KG1 (cell line): ENCODE results near the gene IKZF5.

Experiments used
- DNase-seq: peaks from one replicate; lab custom pipeline; 2025; lab: John Stamatoyannopoulos, UW

The IKZF5 gene

GRCh38 chr10:123016228-123016627 lies 7.6 kb upstream of the IKZF5 start:
- no peak for DNase-seq

GRCh38 chr10:123014772-123015171 lies 6.2 kb upstream of the IKZF5 start:
- DNase-seq: no peak

- no peak for DNase-seq
These were observed 5.1 kb upstream of the IKZF5 start for GRCh38 chr10:123013456-123014419.

GRCh38 chr10:123011987-123012386 lies 3.4 kb upstream of the IKZF5 start:
- no peak for DNase-seq

GRCh38 chr10:123009105-123009820 lies 668 bp upstream of the IKZF5 start:
- DNase-seq: peak; percentile 33

- peak; percentile 28 for DNase-seq
These were observed 839 bp downstream of the IKZF5 start for GRCh38 chr10:123007558-123008354.

GRCh38 chr10:123004298-123004697 lies 4.3 kb downstream of the IKZF5 start:
- DNase-seq: no peak

- DNase-seq: no peak
These were observed 7.2 kb downstream of the IKZF5 start for GRCh38 chr10:123001370-123001769.

- no peak for DNase-seq
These were observed 8.4 kb downstream of the IKZF5 start for GRCh38 chr10:123000155-123000554.

- DNase-seq: no peak
These were observed 9.2 kb downstream of the IKZF5 start for GRCh38 chr10:122999347-122999746.

- no peak for DNase-seq
These were observed 9.7 kb downstream of the IKZF5 start for GRCh38 chr10:122998934-122999333.

- no peak for DNase-seq
These were observed 10.2 kb downstream of the IKZF5 start for GRCh38 chr10:122998360-122998917.

GRCh38 chr10:122997864-122998263 lies 10.7 kb downstream of the IKZF5 start:
- DNase-seq: no peak

GRCh38 chr10:122995936-122996335 lies 12.7 kb downstream of the IKZF5 start:
- no peak for DNase-seq

GRCh38 chr10:122993797-122994336 lies 14.7 kb downstream of the IKZF5 start:
- no peak for DNase-seq

GRCh38 chr10:122992031-122992585 lies 16.5 kb downstream of the IKZF5 start:
- no peak for DNase-seq

- no peak for DNase-seq
These were observed 18.3 kb downstream of the IKZF5 start for GRCh38 chr10:122990278-122990677.

- DNase-seq: no peak
These were observed 20.1 kb downstream of the IKZF5 start for GRCh38 chr10:122988501-122988900.

- DNase-seq: no peak
These were observed 22.3 kb downstream of the IKZF5 start for GRCh38 chr10:122986335-122986734.

- no peak for DNase-seq
These were observed 23.9 kb downstream of the IKZF5 start for GRCh38 chr10:122984708-122985107.

- DNase-seq: no peak
These were observed 24.7 kb downstream of the IKZF5 start for GRCh38 chr10:122983898-122984297.
